ENCODE measurements around the gene ADGRV1. TPM values are rescaled to one million over a fixed set of nuclear protein-coding genes. Genes with fewer than 3 reads are reported as not detected.
A peak's percentile ranks its signal among the peaks of the same experiment; 100 is the strongest.
"Not testable (repeated sequence)": the region's sequence is repeated elsewhere in the genome, so short reads cannot be mapped to it uniquely, and the experiment has no call there.

Gene ADGRV1
- polyA plus RNA-seq, 1 donor from 2014 or later = not detected

- Mint-ChIP-seq H3K9me3 (peaks cover 0 to 9% (median 4%) of the 10 kb centered on the region in 3 donors), H3K4me1 (no peaks in the 10 kb centered on the region), H3K27me3 (peaks cover 6% of the 10 kb centered on the region), H3K4me3 (no peak overlapping the region), H3K27ac (no peak overlapping the region), H3K36me3 (no peaks in the 10 kb centered on the region)
Observed at GRCh38 chr5:90746119-90746518, 187.5 kb downstream of the ADGRV1 start.

GRCh38 chr5:90747175-90747574 is 188.6 kb downstream of the ADGRV1 start:
- H3K4me1 Mint-ChIP-seq = no peaks in the 10 kb centered on the region
- H3K36me3 Mint-ChIP-seq = no peaks in the 10 kb centered on the region
- H3K27ac Mint-ChIP-seq = no peak overlapping the region
- H3K27me3 Mint-ChIP-seq = peaks cover 6% of the 10 kb centered on the region
- H3K4me3 Mint-ChIP-seq = no peak overlapping the region
- H3K9me3 Mint-ChIP-seq = peaks cover 0 to 9% (median 4%) of the 10 kb centered on the region in 3 donors

GRCh38 chr5:90747693-90748092 is 189.1 kb downstream of the ADGRV1 start:
- Mint-ChIP-seq H3K27me3 (peaks cover 6% of the 10 kb centered on the region), H3K4me3 (no peak overlapping the region), H3K27ac (no peak overlapping the region), H3K9me3 (peaks cover 0 to 9% (median 1%) of the 10 kb centered on the region in 3 donors), H3K4me1 (no peaks in the 10 kb centered on the region), H3K36me3 (no peaks in the 10 kb centered on the region)

GRCh38 chr5:90759119-90759518 is 200.5 kb downstream of the ADGRV1 start:
- Mint-ChIP-seq H3K27me3 (no peaks in the 10 kb centered on the region), H3K4me3 (no peak overlapping the region), H3K9me3 (peaks cover 0 to 2% (median 0%) of the 10 kb centered on the region in 3 donors), H3K36me3 (no peaks in the 10 kb centered on the region), H3K27ac (no peak overlapping the region), H3K4me1 (no peaks in the 10 kb centered on the region)

- Mint-ChIP-seq H3K27ac (no peak overlapping the region), H3K4me1 (no peaks in the 10 kb centered on the region), H3K4me3 (no peak overlapping the region), H3K27me3 (no peaks in the 10 kb centered on the region), H3K36me3 (no peaks in the 10 kb centered on the region), H3K9me3 (peaks cover 2 to 8% (median 4%) of the 10 kb centered on the region in 3 donors)
Observed at GRCh38 chr5:90767710-90768109, 209.1 kb downstream of the ADGRV1 start.

GRCh38 chr5:90770006-90770541 is 211.5 kb downstream of the ADGRV1 start:
- H3K27me3 Mint-ChIP-seq, H3K4me3 Mint-ChIP-seq, H3K9me3 Mint-ChIP-seq, H3K36me3 Mint-ChIP-seq, H3K4me1 Mint-ChIP-seq, H3K27ac Mint-ChIP-seq: not testable (repeated sequence)

- Mint-ChIP-seq H3K36me3 (peaks cover 2% of the 10 kb centered on the region), H3K27ac (no peak overlapping the region), H3K27me3 (peaks cover 3% of the 10 kb centered on the region), H3K4me1 (no peaks in the 10 kb centered on the region), H3K4me3 (no peak overlapping the region), H3K9me3 (no peaks in the 10 kb centered on the region)
Observed at GRCh38 chr5:90777959-90778358, 219.4 kb downstream of the ADGRV1 start.

GRCh38 chr5:90783460-90784333 is 225.1 kb downstream of the ADGRV1 start:
- Mint-ChIP-seq H3K36me3 (no peaks in the 10 kb centered on the region), H3K27me3 (peaks cover 9% of the 10 kb centered on the region), H3K9me3 (no peaks in the 10 kb centered on the region), H3K4me1 (no peaks in the 10 kb centered on the region), H3K4me3 (no peak overlapping the region), H3K27ac (no peak overlapping the region)

- Mint-ChIP-seq H3K9me3 (no peaks in the 10 kb centered on the region), H3K36me3 (no peaks in the 10 kb centered on the region), H3K4me1 (no peaks in the 10 kb centered on the region), H3K27me3 (peaks cover 9% of the 10 kb centered on the region), H3K27ac (no peak overlapping the region), H3K4me3 (no peak overlapping the region)
Observed at GRCh38 chr5:90786756-90787155, 228.2 kb downstream of the ADGRV1 start.

- H3K27me3 Mint-ChIP-seq = peaks cover 6% of the 10 kb centered on the region
- H3K27ac Mint-ChIP-seq = no peak overlapping the region
- no peak overlapping the region for H3K4me3 Mint-ChIP-seq
- no peaks in the 10 kb centered on the region for H3K4me1 Mint-ChIP-seq
- H3K9me3 Mint-ChIP-seq = peaks cover 2 to 10% (median 4%) of the 10 kb centered on the region in 3 donors
- no peaks in the 10 kb centered on the region for H3K36me3 Mint-ChIP-seq
Observed at GRCh38 chr5:90792725-90793124, 234.1 kb downstream of the ADGRV1 start.

GRCh38 chr5:90793183-90793582 is 234.6 kb downstream of the ADGRV1 start:
- Mint-ChIP-seq H3K36me3 (no peaks in the 10 kb centered on the region), H3K4me3 (no peak overlapping the region), H3K27me3 (peaks cover 6% of the 10 kb centered on the region), H3K27ac (no peak overlapping the region), H3K9me3 (peaks cover 2 to 11% (median 4%) of the 10 kb centered on the region in 3 donors), H3K4me1 (no peaks in the 10 kb centered on the region)

- H3K4me3 Mint-ChIP-seq, H3K27ac Mint-ChIP-seq, H3K36me3 Mint-ChIP-seq, H3K4me1 Mint-ChIP-seq, H3K27me3 Mint-ChIP-seq: not testable (repeated sequence)
- peaks cover 6 to 27% (median 13%) of the 10 kb centered on the region in 3 donors for H3K9me3 Mint-ChIP-seq
Observed at GRCh38 chr5:90796919-90797318, 238.3 kb downstream of the ADGRV1 start.

- not testable (repeated sequence) for H3K4me3 Mint-ChIP-seq, H3K4me1 Mint-ChIP-seq, H3K36me3 Mint-ChIP-seq, H3K27me3 Mint-ChIP-seq
- peak overlapping the region in 1 of 3 donors; percentile 17 for H3K27ac Mint-ChIP-seq
- peaks cover 6 to 27% (median 13%) of the 10 kb centered on the region in 3 donors for H3K9me3 Mint-ChIP-seq
Observed at GRCh38 chr5:90800082-90800481, 241.5 kb downstream of the ADGRV1 start.

GRCh38 chr5:90800515-90800914 is 241.9 kb downstream of the ADGRV1 start:
- not testable (repeated sequence) for H3K4me3 Mint-ChIP-seq, H3K36me3 Mint-ChIP-seq, H3K27me3 Mint-ChIP-seq, H3K4me1 Mint-ChIP-seq
- Mint-ChIP-seq H3K27ac (peak overlapping the region in 1 of 3 donors; percentile 17), H3K9me3 (peaks cover 6 to 27% (median 13%) of the 10 kb centered on the region in 3 donors)

- Mint-ChIP-seq H3K27ac (no peak overlapping the region), H3K9me3 (peaks cover 3 to 17% (median 9%) of the 10 kb centered on the region in 3 donors), H3K4me1 (no peaks in the 10 kb centered on the region), H3K36me3 (no peaks in the 10 kb centered on the region), H3K27me3 (no peaks in the 10 kb centered on the region), H3K4me3 (no peak overlapping the region)
Observed at GRCh38 chr5:90802474-90803317, 244.1 kb downstream of the ADGRV1 start.

All from IgD-negative memory B cell (primary cell).